Endodermal cell (in vitro differentiated cells): ENCODE data around the gene DHX34. TPM values are rescaled to one million over a fixed set of nuclear protein-coding genes. Genes with fewer than 3 reads are reported as not detected.

Experiments
- DNase-seq: peaks from one replicate; pipeline ENCODE4 v3.0.0-alpha.2; 2017
- H3K27ac ChIP-seq: 2 replicates; pipeline ENCODE4 v1.5.1; 2013; ENCODE audit warnings: mild to moderate bottlenecking, low read depth, low read length, moderate library complexity
- H3K27me3 ChIP-seq: 2 replicates; pipeline ENCODE4 v1.6.1; 2013; ENCODE audit warnings: mild to moderate bottlenecking, low read length, moderate library complexity; ENCODE audit not compliant: insufficient read depth, control insufficient read depth, poor library complexity, severe bottlenecking
- H3K36me3 ChIP-seq: 2 replicates; pipeline ENCODE4 v1.7.0; 2013; ENCODE audit warnings: mild to moderate bottlenecking, low read length, moderate library complexity; ENCODE audit not compliant: control insufficient read depth, insufficient read depth
- H3K4me1 ChIP-seq: one replicate; pipeline ENCODE4 v1.7.0; 2013; ENCODE audit warnings: low read length; ENCODE audit not compliant: control insufficient read depth, insufficient read depth
- H3K4me3 ChIP-seq: 2 replicates; pipeline ENCODE4 v1.5.1; 2013; ENCODE audit warnings: mild to moderate bottlenecking, low read length, moderate library complexity
- H3K9ac ChIP-seq: 2 replicates; pipeline ENCODE4 v1.6.1; 2013; ENCODE audit warnings: mild to moderate bottlenecking, low read length, moderate library complexity; ENCODE audit not compliant: poor library complexity, severe bottlenecking; ENCODE audit errors: extremely low read depth
- H3K9me3 ChIP-seq: 2 replicates; pipeline ENCODE4 v1.6.1; 2013; ENCODE audit warnings: mild to moderate bottlenecking, low read length, moderate library complexity; ENCODE audit not compliant: control insufficient read depth
- H3K27ac Mint-ChIP-seq: 2 replicates; pipeline ENCODE4 v1.8.0; 2020; ENCODE audit warnings: mixed read lengths
- H3K27me3 Mint-ChIP-seq: 2 replicates; pipeline ENCODE4 v1.8.0; 2021; ENCODE audit warnings: mild to moderate bottlenecking, mixed read lengths; ENCODE audit not compliant: insufficient read depth
- H3K36me3 Mint-ChIP-seq: 2 replicates; pipeline ENCODE4 v1.8.0; 2020; ENCODE audit warnings: low read depth, mixed read lengths
- H3K4me1 Mint-ChIP-seq: 2 replicates; pipeline ENCODE4 v1.8.0; 2020; ENCODE audit warnings: mixed read lengths
- H3K4me3 Mint-ChIP-seq: 2 replicates; pipeline ENCODE4 v1.8.0; 2020; ENCODE audit warnings: mild to moderate bottlenecking, moderate library complexity, mixed read lengths
- H3K9me3 Mint-ChIP-seq: 2 replicates; pipeline ENCODE4 v1.8.0; 2020; ENCODE audit warnings: mild to moderate bottlenecking, mixed read lengths
- WGBS, 2 experiments: methylation state at CpG; one replicate each; pipeline versions ENCODE4 v1.1.5 to v1.1.7; 2013; ENCODE audit warnings: missing lambda C conversion rate in 2 of 2, mixed read lengths in 1 of 2; ENCODE audit not compliant: insufficient coverage in 1 of 2, insufficient read length in 1 of 2; 5-methylcytosine and 5-hydroxymethylcytosine counted together
- total RNA-seq, 2 donors: library from RNA; stranded (reverse); fragmentation: NEBNext Ultra II Directional in 1 of 2; extraction: Animal tissue kit (Norgen Biotek cat#: 25700) in 1 of 2; gene quantifications; 2 replicates in 1 of 2; 3 replicates in 1 of 2; pipeline ENCODE4 v1.2.1, GENCODE V29; 2021
- TF ChIP-seq, protein P1 (sequence below): fragments of 200-600 bp; sonication (generic); conservative IDR thresholded peaks from 2 replicates; pipeline ENCODE4 v1.5.0; 2021; ENCODE audit warnings: antibody characterized with exemption, mild to moderate bottlenecking

The DHX34 gene
- total RNA-seq, 2 donors from 2014 or later: 36.9 to 43.9 TPM

DNA sequence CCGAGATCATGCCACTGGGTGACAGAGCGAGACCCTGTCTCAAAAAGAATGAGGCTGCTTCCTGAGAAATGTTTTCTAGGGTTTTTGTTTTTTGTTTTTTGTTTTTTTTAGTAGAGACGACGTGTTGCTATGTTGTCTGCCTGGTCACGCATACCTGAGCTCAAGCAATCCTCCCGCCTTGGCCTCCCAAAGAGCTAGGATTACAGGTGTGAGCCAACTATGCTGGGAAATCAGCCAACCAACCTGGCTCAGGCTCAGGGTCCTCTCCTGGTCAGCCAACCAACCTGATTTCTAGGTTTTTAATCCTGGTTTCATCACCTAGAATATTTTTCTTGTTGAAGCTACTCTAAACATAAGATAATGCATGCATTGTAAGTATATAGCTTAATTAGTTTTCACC is 7.8 kb downstream of the DHX34 start:
- H3K27ac ChIP-seq: no peak overlapping the region
- no peak overlapping the region for H3K9ac ChIP-seq
- WGBS, 2 experiments: 95 to 98% methylated on average over 6 of the region's 6 CpGs
- no peaks in the 10 kb centered on the region for H3K9me3 ChIP-seq
- DNase-seq: no peak
- H3K36me3 ChIP-seq: peaks cover 94% of the 10 kb centered on the region
- no peak overlapping the region for H3K4me3 ChIP-seq
- Mint-ChIP-seq H3K36me3 (peaks cover 97% of the 10 kb centered on the region), H3K27ac (no peak overlapping the region), H3K4me1 (no peaks in the 10 kb centered on the region), H3K9me3 (no peaks in the 10 kb centered on the region), H3K27me3 (no peaks in the 10 kb centered on the region), H3K4me3 (no peak overlapping the region)
- no peaks in the 10 kb centered on the region for H3K4me1 ChIP-seq
- H3K27me3 ChIP-seq: no peaks in the 10 kb centered on the region
- TF ChIP-seq, protein P1, sequence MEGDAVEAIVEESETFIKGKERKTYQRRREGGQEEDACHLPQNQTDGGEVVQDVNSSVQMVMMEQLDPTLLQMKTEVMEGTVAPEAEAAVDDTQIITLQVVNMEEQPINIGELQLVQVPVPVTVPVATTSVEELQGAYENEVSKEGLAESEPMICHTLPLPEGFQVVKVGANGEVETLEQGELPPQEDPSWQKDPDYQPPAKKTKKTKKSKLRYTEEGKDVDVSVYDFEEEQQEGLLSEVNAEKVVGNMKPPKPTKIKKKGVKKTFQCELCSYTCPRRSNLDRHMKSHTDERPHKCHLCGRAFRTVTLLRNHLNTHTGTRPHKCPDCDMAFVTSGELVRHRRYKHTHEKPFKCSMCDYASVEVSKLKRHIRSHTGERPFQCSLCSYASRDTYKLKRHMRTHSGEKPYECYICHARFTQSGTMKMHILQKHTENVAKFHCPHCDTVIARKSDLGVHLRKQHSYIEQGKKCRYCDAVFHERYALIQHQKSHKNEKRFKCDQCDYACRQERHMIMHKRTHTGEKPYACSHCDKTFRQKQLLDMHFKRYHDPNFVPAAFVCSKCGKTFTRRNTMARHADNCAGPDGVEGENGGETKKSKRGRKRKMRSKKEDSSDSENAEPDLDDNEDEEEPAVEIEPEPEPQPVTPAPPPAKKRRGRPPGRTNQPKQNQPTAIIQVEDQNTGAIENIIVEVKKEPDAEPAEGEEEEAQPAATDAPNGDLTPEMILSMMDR: no peak

DNA sequence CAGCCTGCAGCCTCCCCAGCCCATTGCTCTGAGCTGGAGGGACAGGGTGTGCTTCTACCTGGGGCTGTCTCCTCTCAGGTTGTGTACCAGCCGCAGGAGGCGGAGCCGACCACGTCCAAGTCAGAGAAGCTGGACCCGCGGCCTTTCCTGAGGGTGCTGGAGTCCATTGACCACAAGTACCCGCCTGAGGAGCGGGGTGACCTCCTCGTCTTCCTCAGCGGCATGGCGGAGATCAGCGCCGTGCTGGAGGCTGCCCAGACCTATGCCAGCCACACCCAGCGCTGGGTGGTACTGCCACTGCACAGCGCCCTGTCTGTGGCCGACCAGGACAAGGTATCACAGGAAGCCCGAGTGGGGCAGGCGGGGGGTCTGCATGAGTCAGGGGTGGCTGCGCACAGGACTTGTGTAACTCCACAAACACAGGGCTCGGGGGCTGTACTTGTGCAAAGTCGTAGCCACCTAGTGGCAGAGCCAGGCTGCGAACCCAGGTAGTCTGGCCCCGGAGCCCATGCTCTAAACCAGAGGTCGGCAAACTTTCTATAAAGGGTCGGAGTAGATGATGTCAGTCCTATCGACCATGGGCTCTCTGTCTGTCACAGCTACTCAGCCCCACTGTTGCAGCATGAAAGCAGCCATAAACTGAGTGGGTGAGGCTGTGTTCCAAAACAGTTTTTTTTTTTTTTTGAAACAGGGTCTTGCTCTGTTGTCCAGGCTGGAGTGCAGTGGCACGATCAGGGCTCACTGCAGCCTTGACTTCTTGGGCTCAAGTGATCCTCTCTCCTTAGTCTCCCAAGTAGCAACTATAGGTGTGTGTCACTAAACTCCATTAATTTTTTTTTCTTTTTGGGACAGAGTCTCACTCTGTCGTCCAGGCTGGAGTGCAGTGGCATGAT is 8.9 kb downstream of the DHX34 start:
- Histone ChIP-seq H3K4me3 (no peak overlapping the region), H3K9me3 (no peaks in the 10 kb centered on the region), H3K36me3 (peaks cover 89% of the 10 kb centered on the region), H3K9ac (no peak overlapping the region), H3K4me1 (no peaks in the 10 kb centered on the region), H3K27me3 (no peaks in the 10 kb centered on the region), H3K27ac (no peak overlapping the region)
- Mint-ChIP-seq H3K36me3 (peaks cover 95% of the 10 kb centered on the region), H3K9me3 (no peaks in the 10 kb centered on the region), H3K4me1 (no peaks in the 10 kb centered on the region), H3K4me3 (no peak overlapping the region), H3K27ac (no peak overlapping the region), H3K27me3 (no peaks in the 10 kb centered on the region)
- DNase-seq: peak; percentile 85
- TF ChIP-seq, protein P1: peak; percentile 71
- WGBS, 2 experiments: 95 to 97% methylated on average over 28 of the region's 28 CpGs

GRCh38 chr19:47358936-47359335 is 9.8 kb downstream of the DHX34 start:
- 96 to 99% methylated on average over 6 of the region's 6 CpGs for WGBS, 2 experiments
- TF ChIP-seq, protein P1: no peak
- Histone ChIP-seq H3K36me3 (peaks cover 88% of the 10 kb centered on the region), H3K4me3 (no peak overlapping the region), H3K4me1 (no peaks in the 10 kb centered on the region), H3K9me3 (no peaks in the 10 kb centered on the region), H3K27me3 (no peaks in the 10 kb centered on the region), H3K27ac (no peak overlapping the region), H3K9ac (no peak overlapping the region)
- Mint-ChIP-seq H3K4me1 (no peaks in the 10 kb centered on the region), H3K27me3 (no peaks in the 10 kb centered on the region), H3K36me3 (peaks cover 93% of the 10 kb centered on the region), H3K27ac (peak overlapping the region; percentile 44), H3K9me3 (no peaks in the 10 kb centered on the region), H3K4me3 (no peak overlapping the region)
- DNase-seq: no peak
